HepG2 (cell line): Measurements from ENCODE around the gene ANAPC10.

Experiments
- MAFG ChIP-seq: sonication (generic); formaldehyde crosslinking; IDR thresholded peaks from 2 replicates; pipeline ENCODE4 v1.5.1; 2020; ENCODE audit warnings: mild to moderate bottlenecking, missing genetic modification reagents
- MED13 ChIP-seq: sonication (generic); formaldehyde crosslinking; IDR thresholded peaks from 2 replicates; pipeline ENCODE4 v1.5.0; 2020; ENCODE audit warnings: missing genetic modification reagents
- MYNN ChIP-seq: sonication (generic); formaldehyde crosslinking; IDR thresholded peaks from 2 replicates; pipeline ENCODE4 v1.4.0; 2020; ENCODE audit warnings: mild to moderate bottlenecking, low read depth, missing genetic modification reagents
- NFYB ChIP-seq: sonication (generic); formaldehyde crosslinking; IDR thresholded peaks from 2 replicates; pipeline ENCODE4 v1.4.0; 2020; ENCODE audit warnings: missing genetic modification reagents
- POLR2AphosphoS5 ChIP-seq: IDR thresholded peaks from 2 replicates; pipeline ENCODE4 v1.6.1; 2012; ENCODE audit warnings: low read depth, low read length
- TCF7 ChIP-seq: sonication (generic); IDR thresholded peaks from 2 replicates; pipeline ENCODE4 v1.6.1; 2016; ENCODE audit warnings: antibody characterized with exemption, low read depth
- ZNF839 ChIP-seq: sonication (generic); formaldehyde crosslinking; IDR thresholded peaks from 2 replicates; pipeline ENCODE4 v1.4.0; 2020; ENCODE audit warnings: missing genetic modification reagents, mild to moderate bottlenecking, borderline replicate concordance
- TF ChIP-seq, protein P1 (sequence below): sonication (generic); formaldehyde crosslinking; IDR thresholded peaks from 2 replicates; pipeline ENCODE4 v1.5.0; 2020; ENCODE audit warnings: mild to moderate bottlenecking, missing genetic modification reagents, moderate library complexity
- TF ChIP-seq, protein P2 (sequence below): sonication (generic); formaldehyde crosslinking; IDR thresholded peaks from 2 replicates; pipeline ENCODE4 v1.9.0; 2021; ENCODE audit warnings: missing genetic modification reagents, borderline replicate concordance

DNA sequence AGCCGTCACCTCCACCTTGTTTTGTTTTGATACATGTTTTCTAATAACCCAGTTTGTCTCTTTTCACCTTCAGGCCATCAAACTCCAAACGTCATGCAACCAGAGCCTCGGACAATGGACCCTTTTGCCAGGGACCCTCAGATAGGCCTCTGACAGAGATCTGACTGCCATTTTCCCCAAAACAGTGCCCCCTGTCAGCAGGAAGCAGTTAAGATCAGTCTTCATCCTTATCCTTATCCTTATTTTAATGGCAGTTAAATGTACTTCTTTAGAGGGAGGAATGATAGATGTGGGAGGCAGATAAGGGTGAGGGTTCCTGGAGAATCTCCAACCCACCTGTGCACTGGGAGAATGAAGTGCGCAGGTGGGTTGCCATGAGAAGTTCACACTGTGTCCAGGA, 135.7 kb downstream of the ANAPC10 start:
- TF ChIP-seq, protein P1, sequence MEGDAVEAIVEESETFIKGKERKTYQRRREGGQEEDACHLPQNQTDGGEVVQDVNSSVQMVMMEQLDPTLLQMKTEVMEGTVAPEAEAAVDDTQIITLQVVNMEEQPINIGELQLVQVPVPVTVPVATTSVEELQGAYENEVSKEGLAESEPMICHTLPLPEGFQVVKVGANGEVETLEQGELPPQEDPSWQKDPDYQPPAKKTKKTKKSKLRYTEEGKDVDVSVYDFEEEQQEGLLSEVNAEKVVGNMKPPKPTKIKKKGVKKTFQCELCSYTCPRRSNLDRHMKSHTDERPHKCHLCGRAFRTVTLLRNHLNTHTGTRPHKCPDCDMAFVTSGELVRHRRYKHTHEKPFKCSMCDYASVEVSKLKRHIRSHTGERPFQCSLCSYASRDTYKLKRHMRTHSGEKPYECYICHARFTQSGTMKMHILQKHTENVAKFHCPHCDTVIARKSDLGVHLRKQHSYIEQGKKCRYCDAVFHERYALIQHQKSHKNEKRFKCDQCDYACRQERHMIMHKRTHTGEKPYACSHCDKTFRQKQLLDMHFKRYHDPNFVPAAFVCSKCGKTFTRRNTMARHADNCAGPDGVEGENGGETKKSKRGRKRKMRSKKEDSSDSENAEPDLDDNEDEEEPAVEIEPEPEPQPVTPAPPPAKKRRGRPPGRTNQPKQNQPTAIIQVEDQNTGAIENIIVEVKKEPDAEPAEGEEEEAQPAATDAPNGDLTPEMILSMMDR = no peak
- TF ChIP-seq ZNF839 (CRISPR knock-in tag) (no peak), TCF7 (no peak), MYNN (no peak), MED13 (CRISPR knock-in tag) (no peak), POLR2AphosphoS5 (no peak), MAFG (no peak), NFYB (CRISPR knock-in tag) (no peak)
- TF ChIP-seq, protein P2, sequence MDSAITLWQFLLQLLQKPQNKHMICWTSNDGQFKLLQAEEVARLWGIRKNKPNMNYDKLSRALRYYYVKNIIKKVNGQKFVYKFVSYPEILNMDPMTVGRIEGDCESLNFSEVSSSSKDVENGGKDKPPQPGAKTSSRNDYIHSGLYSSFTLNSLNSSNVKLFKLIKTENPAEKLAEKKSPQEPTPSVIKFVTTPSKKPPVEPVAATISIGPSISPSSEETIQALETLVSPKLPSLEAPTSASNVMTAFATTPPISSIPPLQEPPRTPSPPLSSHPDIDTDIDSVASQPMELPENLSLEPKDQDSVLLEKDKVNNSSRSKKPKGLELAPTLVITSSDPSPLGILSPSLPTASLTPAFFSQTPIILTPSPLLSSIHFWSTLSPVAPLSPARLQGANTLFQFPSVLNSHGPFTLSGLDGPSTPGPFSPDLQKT = no peak
